Inferior parietal cortex (tissue), 1 donor: ENCODE data around the gene SLC18A2.

Source experiments
- DNase-seq: peaks from one replicate; pipeline ENCODE4 v3.0.0-alpha.2; 2016; ENCODE audit errors: extremely low spot score

SLC18A2 gene

DNA sequence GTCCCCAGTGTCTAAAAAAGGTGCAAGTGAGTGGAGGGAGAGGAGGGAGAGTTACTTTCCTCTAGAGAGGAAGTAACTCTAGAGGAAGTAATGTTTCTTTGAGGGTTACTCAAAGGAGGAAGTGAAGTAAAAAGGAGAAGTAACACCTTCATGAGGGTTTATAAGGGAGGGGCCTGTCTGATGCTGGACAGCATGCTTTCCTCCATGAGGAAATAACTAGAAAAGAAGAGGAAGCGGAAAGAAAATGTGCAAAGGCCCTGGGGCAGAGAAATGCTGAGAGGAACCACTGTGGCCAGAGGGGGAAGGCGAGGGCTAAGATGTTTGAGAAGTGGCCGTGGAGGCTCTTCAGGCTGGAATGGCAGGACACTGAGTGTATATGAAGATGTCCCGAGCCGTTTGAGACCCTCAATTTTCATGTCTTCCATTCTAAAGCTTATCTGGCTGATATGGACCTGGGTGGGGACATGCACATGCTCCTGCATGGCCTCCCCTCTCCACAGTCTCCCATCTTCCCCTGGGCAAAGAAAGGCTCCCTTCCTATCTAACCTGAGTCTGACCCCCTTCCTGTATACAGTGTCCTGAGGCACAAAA lies 3.4 kb upstream of the SLC18A2 start:
- DNase-seq: no peak

DNA sequence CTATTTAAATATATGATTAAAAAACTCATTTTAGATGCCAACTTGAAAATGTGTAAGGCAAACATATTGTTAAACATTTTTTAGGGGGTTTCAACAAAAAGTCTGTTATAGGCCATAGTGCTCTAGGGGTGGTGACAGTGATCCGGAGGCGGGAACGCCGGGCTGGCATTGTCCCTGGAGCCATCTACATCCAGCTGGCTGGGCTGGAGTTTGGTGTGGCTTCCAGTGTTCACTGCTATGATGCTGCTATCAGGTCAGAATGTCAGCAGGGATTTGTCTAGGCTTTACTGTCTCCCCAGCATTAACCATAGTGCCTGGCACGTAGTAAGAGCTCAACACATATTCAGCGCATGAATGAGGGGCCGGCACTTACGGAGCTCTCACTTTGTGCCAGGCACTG lies 1.9 kb upstream of the SLC18A2 start:
- DNase-seq: no peak

DNA sequence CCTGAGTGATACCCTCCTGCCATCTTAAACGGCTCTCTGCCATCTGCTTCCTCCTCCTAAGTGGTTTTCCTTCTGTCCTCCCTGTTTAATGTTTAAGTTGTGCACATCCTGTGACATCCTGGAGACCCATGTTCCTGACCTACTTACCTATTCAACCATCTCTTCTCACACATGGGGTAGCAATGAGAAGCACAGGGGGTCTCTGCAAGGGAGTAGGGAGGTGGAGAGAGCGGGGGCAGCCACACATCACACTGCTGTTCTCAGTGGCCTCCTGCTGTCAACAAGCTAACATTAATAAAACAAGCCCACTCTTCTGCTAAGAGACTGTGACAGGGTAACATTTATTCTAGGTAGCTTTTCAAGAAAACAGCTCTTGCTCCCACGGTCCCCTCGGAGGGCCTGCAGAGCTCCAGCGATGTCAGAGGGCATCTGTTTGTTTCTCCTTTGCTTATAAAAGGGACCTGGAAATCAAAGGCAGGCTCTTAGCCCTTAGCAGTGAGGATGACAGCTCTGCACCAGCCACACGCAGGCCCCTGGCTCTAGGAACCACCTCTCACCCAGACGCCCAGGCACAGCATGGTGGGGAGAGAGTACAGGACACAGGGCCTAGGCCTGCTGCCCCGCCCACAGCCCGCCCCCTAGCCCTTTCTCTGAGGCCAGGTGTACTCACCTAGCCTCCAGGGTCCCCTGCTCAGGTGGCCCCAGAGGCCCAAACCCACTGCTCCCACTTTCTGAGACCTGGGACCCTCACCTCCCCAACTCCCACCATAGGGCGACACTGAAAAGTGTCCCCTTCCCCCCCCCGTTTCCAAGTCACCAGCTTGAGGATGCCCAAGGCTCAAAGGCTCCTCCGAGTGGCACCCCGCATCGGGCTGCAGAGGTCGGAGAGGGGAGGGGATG lies 943 bp upstream of the SLC18A2 start:
- no peak for DNase-seq

- DNase-seq: no peak
These were observed 888 bp downstream of the SLC18A2 start for GRCh38 chr10:117241541-117242462.

DNA sequence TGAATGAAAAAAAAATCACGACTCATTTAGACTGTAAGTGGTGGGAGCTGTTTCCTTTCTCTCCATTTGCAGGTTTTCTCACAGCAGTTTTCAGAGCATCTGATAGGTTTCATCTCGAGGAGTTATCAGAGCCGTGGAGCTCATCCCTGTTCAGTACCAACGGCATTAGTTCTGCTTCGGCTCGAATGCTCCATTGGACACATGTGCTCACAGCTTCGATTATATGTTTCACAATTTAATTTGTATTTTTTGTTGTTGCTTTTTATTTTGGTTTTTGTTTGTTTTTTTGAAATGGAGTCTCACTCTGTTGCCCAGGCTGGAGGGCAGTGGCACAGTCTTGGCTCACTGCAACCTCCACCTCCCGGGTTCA lies 1.5 kb downstream of the SLC18A2 start:
- DNase-seq: no peak

GRCh38 chr10:117246997-117247671 lies 6.2 kb downstream of the SLC18A2 start:
- no peak for DNase-seq

- no peak for DNase-seq
These were observed 8.0 kb downstream of the SLC18A2 start for GRCh38 chr10:117248750-117249465.

DNA sequence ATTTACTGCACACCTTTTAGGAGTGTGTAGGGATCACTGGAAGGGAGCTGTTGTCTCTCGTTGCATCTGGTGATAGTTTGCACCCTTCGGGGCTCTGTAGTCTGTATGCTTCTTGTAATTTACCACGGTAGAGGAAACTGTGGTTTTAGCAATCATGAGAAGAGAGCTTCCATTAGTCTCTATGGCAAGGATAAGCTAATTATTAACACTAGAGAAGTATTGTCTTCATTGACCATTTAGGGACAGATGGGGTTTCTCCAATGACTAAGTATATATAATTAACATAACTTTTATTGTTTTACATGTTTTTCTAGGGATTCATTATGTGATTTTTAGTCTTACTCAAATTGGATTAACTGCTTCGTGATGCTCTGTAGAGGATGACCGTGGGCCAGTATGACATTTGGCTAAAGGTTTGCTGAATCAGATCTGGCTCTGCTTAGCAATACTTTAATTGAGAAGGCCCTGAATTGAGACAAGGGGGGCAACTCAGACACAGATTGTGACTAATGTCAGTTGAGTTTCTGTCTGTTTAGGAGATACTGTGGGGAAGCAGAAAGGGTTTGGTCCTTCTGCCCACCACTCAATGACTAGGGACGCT lies 8.7 kb downstream of the SLC18A2 start:
- DNase-seq: no peak

- DNase-seq: no peak
These were observed 9.5 kb downstream of the SLC18A2 start for GRCh38 chr10:117250411-117250810.

DNA sequence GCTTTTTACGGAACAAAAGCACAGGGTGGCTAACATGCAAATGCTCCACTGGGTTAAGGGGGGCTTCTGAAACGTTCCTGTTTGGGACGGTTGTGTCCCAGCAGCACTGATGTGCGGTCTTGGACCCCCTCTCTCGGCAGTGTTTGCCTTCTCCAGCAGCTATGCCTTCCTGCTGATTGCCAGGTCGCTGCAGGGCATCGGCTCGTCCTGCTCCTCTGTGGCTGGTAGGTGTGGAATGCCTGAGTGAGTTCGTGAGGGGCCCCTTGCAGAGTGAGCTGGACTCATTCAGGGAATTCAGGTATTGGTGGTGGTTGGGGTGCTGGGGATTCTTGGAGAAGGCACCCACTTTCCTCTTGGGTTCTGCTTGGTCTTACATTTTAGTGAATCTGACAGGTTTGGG lies 13.0 kb downstream of the SLC18A2 start:
- DNase-seq: no peak

DNA sequence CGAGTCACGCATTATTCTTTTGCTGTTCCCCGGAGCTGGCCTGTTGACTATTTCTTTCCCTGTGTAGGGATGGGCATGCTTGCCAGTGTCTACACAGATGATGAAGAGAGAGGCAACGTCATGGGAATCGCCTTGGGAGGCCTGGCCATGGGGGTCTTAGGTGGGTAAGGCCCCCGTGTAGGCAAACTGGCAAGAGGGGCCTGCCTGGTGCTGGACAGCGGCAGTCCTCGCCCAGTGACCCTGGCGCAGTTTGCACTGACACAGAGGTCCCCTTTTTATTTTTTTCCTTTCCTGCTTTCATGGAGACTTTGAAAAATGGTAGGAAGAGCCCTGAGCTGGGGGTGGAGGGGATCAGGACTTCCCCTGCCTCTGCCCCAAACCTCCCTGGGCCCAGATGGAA lies 13.4 kb downstream of the SLC18A2 start:
- DNase-seq: no peak

GRCh38 chr10:117254774-117255735 lies 14.1 kb downstream of the SLC18A2 start:
- no peak for DNase-seq

- DNase-seq: no peak
These were observed 15.0 kb downstream of the SLC18A2 start for GRCh38 chr10:117255835-117256460.

GRCh38 chr10:117256910-117257309 lies 16.0 kb downstream of the SLC18A2 start:
- DNase-seq: no peak

DNA sequence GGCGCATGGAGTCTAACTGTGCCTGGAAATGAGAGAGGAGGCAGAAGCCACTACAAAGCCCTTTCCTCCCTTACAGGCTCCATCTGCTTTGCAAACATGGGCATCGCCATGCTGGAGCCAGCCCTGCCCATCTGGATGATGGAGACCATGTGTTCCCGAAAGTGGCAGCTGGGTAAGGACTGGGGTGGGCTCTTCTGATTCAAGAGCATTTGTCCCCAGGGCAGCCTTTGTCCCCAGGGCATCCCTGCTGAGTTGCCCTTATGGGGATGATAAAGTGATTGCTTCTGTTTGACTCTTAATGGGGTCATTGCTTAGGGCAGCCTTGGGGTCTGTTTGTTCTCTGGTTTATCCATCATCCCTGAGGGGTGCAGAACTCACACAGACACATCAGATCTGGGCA lies 16.8 kb downstream of the SLC18A2 start:
- no peak for DNase-seq

DNA sequence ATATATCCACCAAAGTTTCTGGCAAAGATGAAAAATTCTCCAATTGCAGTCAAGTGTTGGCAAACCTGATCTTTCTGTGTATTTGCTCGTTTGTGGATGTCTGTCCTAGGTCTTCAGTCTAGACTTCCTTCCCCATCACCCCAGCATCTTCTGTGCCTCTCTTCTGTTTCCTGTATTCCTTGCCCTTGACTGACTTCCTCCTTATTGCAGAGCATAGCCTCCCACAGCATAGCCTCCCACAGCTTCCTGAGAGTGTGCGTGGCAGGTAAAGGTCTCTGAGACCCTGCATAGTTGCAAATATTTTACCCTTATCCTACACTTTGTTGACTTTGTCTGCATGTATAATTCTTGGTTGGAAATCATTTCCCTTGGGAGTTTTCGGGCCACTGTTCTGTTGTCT lies 18.4 kb downstream of the SLC18A2 start:
- DNase-seq: no peak

DNA sequence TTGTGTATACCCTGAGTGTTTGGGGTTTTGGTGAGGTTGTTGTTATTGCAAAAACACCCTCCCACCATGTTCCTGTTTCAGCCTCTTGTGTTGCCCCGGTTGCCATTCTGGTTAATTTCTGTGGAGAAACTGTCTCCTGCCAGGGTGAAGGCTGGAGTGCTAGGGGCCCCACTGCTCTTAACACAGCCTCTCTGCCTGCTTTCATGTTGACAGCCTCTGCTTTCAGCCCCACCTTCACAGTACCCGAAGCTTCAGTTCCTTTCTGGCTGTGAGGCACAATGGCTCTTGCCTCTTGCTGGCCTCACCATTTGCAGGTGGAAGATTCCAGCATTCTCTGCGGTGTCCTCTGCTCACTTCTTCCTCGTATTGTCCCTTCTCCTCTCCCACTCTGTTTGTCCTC lies 19.2 kb downstream of the SLC18A2 start:
- DNase-seq: no peak

- no peak for DNase-seq
These were observed 20.6 kb downstream of the SLC18A2 start for GRCh38 chr10:117261501-117261900.

DNA sequence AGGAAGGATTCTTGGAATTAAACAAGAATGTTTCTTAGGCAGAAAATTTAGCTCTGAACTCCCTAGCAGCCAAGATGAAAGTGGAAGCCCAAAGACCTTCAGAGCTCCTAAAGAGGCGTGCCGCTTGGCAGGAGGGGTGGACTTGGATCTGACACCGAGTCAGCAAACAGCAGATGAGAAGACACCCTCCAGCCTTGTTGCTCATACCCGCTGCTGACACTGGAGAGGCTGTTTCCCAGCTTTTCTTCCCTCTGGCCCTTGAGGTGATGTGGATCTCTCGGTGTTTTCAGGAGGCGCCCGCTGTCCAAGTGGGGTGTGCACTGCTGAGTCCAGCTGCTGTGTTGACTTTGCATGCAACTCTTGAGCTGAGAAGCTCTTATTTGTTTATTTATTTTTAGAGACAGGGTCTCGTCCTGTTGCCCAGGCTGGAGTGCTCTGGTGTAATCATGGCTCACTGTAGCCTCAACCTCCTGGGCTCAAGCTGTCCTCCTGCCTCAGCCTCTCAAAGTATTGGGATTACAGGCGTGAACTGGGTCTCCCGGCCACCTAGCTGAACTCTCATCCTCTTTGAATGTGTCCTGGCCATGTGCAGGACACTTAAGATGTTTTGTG lies 21.5 kb downstream of the SLC18A2 start:
- DNase-seq: no peak
